Astrocyte of the cerebellum (primary cell): ENCODE measurements around the gene ATP9A.

ENCODE experiments used
- DNase-seq: peaks from one replicate; pipeline ENCODE4 v3.0.0-alpha.2; 2011; ENCODE audit warnings: low read depth
- H3K4me3 ChIP-seq: 2 replicates; pipeline ENCODE4 v1.5.1; 2011; ENCODE audit warnings: mild to moderate bottlenecking, low read depth, low read length, moderate library complexity
- in situ Hi-C: cut with HindIII; loops from 2 replicates; pipeline ENCODE4 v1.10.0; 2017; ENCODE audit warnings: low sequenced_read_pairs
- TF ChIP-seq, protein P1 (sequence below): IDR thresholded peaks from 2 replicates; pipeline ENCODE4 v1.5.1; 2012; ENCODE audit warnings: low read length, low read depth, moderate library complexity, mild to moderate bottlenecking; ENCODE audit errors: missing control alignments

Gene ATP9A

DNA sequence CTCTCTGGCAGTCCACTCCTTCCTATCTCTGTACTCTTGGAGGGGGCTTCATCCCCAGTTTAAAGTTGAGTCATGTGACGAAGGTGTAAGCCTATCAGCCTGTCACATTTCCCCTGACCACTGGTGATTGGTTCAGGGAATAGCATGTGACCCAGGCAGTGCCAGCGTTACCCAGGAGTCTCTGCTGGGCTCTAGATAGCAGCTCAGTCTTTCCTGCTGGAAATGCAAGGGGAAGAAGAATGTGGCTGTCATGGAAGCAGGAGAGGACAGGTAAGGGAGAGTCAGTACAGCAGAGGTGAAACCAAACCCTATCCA is 190.1 kb downstream of the ATP9A start:
- no peak for DNase-seq
- TF ChIP-seq, protein P1, sequence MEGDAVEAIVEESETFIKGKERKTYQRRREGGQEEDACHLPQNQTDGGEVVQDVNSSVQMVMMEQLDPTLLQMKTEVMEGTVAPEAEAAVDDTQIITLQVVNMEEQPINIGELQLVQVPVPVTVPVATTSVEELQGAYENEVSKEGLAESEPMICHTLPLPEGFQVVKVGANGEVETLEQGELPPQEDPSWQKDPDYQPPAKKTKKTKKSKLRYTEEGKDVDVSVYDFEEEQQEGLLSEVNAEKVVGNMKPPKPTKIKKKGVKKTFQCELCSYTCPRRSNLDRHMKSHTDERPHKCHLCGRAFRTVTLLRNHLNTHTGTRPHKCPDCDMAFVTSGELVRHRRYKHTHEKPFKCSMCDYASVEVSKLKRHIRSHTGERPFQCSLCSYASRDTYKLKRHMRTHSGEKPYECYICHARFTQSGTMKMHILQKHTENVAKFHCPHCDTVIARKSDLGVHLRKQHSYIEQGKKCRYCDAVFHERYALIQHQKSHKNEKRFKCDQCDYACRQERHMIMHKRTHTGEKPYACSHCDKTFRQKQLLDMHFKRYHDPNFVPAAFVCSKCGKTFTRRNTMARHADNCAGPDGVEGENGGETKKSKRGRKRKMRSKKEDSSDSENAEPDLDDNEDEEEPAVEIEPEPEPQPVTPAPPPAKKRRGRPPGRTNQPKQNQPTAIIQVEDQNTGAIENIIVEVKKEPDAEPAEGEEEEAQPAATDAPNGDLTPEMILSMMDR: no peak
- H3K4me3 ChIP-seq: no peak overlapping the region
- in situ Hi-C loops: no loop called here

DNA sequence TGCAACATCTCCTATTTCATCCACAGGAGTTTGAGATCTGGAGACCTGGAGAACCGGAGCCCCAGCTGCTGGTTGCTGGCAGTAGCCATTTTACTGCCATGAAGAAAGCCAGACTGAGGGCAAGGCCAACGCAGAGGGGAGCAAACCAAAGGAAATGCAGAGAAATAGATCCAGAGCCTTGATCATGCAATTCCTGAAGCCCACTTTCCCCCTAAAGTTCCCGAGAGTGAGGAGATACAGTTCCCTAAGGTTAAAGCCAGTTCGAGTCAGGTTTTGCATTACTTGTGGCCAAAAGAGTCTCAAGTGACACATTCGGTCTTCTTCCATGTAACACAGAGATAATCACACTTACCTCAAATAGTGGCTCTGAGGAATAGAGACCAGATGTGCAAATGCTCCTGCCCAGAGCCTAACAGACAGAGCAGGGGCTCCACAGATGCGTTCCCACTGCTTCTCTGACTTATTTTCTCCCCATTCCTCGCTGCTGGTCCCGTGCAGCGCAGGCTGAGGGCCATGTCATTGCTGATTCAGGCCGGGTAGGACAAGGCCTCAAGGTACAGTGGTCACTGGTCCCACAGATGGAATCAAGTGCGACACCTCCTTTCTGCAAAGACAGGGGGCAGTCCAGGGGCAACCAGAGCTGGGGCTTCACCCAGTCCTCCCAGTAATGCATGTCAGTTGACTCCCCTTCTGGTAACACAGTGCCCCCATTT is 190.6 kb downstream of the ATP9A start:
- in situ Hi-C loops: no loop called here
- no peak for DNase-seq
- H3K4me3 ChIP-seq: no peak overlapping the region
- TF ChIP-seq, protein P1: no peak

DNA sequence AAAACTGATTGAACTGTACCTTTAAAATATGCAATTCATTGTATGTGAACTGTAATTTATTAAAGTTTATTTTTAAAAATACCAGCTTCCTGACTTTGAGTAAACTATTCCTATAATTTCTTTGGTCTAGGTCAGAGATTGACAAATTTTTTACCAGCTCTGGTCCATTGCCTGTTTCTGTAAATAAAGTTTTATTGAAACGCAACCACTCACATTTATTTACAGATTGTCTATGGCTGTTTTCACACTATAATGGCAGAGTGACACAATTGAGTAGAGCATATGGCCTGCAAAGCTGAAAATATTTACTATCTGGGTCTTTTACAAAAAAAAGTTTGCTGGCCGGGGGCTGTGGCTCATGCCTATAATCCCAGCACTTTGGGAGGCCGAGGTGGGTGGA is 192.7 kb downstream of the ATP9A start:
- in situ Hi-C loops: no loop called here
- no peak overlapping the region for H3K4me3 ChIP-seq
- TF ChIP-seq, protein P1: no peak
- no peak for DNase-seq

DNA sequence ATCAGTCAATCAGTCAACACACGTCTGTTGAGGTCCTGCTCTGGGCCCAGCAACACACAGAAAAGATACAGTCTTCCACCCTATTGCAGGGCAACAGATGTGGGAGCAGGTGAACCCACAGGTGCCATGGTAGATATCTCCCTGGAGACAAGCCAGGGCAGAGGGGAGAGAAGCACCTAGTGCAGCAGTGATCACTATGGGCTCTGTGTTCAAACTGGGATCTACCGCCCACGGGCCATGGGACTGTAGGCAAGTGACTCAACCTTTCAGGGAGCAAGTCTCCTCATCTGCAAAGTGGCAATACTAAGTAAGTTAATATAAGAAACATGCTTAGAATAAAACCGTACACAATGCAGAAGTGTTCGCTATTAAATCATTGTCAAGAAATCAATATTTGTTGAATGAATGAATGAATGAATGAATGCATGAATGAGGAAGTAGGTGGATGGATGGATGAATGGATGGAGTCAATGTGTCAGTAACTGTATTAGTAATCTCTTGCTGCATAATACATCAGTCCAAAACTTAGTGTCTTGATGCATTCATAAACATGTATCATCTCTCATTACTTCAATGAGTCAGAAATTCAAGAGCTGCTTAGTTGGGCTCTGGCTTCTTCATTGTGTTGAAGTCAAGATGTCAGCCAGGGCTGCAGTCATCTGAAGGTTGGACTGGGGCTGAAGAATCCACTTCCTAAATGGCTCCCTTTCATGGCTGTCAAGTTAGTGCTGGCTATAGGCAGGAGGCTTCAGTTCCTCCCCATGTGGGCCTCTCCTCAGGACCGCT is 193.7 kb downstream of the ATP9A start:
- in situ Hi-C loops: no loop called here
- DNase-seq: no peak
- TF ChIP-seq, protein P1: no peak
- H3K4me3 ChIP-seq: no peak overlapping the region

DNA sequence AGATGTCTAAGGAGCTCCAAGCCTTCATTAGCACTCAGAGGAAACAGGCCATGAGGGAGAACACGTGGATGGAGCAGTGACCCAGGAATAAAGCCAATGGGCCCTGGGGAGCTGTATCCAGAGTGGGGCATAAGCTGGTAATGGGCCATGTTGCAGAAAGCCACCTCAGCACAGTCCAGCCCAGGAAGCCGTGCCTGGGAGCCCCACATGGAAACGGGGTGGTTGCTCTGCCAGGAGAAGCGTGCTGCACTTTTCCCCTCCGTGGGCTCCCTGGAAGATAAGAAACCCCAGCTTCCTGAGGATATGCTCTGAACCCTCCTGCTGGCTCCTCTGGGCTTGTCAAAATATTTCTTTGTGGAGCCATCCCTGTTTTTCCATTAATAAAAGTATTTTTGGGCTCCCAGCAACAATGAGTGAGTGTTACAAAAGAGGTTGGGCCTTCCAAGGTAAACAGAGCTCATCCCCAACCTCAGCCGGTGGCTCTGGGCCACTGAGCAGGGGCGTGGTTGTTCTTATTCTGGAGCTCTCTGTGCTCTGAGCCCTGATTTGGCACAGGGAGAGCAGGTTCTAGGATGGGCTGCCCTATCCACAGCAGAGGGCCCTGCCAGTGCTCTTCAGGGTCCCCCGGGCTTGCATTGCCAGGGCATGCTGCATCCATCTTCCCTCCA is 194.5 kb downstream of the ATP9A start:
- no peak for DNase-seq
- TF ChIP-seq, protein P1: no peak
- in situ Hi-C loops: no loop called here
- no peak overlapping the region for H3K4me3 ChIP-seq

DNA sequence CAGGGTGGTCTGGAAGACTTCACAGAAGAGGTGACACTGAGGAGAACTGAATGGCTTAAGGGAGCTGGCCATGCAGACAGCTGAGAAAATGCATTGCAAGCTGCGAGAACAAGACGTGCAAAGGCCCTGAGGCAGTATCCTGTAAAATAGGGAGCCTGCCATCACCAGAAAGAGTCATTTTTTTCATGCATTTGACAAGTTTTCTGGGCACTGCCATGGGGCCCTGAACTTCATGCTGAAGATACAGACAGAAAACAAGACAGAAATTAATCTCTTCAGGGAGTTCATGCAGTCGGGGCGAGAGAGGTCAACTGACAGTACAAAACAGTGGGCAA is 196.8 kb downstream of the ATP9A start:
- DNase-seq: no peak
- no peak overlapping the region for H3K4me3 ChIP-seq
- in situ Hi-C loops: no loop called here
- TF ChIP-seq, protein P1: no peak
